Activated CD4-positive, alpha-beta T cell treated with anti-CD3 and anti-CD28 coated beads for 48 hours (primary cell): Measurements from ENCODE around the gene BLVRB.
"Not testable (repeated sequence)": the region's sequence is repeated elsewhere in the genome, so short reads cannot be mapped to it uniquely, and the experiment has no call there.

Experiments
- DNase-seq: peaks from one replicate; pipeline ENCODE4 v3.0.0-alpha.2; 2020

Gene BLVRB

DNA sequence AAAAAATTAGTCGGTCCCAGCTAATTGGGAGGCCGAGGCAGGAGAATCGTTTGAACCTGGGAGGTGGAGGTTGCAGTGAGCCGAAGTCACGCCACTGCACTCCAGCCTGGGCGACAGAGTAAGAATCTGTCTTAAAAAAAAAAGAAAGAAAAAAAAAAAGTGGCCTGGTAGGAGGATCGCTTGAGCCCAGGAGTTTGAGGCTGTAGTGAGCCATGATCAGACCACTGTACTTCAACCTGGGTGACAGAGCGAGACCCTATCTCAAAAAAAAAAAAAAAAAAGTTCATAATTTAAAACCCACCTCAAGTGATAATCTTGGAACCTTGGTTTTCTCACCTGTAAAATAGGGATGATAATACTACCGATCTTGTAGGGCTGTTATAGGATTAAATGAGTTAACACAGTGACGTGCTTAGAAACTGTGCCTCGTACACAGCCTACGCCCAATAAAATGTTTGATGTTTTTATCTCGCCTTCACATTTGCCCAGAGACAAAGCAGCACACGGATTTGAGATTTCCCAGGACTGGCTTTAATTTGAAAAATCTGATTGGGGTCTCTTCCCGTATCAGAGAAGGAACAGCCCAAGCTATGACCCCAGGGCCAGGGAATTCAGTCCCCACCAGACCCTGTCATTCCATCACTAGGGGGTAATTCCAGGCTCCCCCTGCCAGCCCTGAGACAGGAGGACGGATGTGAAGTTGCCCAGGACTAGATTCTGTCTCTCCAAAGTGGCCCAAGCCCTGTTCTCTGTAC lies 43.4 kb downstream of the BLVRB start:
- DNase-seq = no peak

DNA sequence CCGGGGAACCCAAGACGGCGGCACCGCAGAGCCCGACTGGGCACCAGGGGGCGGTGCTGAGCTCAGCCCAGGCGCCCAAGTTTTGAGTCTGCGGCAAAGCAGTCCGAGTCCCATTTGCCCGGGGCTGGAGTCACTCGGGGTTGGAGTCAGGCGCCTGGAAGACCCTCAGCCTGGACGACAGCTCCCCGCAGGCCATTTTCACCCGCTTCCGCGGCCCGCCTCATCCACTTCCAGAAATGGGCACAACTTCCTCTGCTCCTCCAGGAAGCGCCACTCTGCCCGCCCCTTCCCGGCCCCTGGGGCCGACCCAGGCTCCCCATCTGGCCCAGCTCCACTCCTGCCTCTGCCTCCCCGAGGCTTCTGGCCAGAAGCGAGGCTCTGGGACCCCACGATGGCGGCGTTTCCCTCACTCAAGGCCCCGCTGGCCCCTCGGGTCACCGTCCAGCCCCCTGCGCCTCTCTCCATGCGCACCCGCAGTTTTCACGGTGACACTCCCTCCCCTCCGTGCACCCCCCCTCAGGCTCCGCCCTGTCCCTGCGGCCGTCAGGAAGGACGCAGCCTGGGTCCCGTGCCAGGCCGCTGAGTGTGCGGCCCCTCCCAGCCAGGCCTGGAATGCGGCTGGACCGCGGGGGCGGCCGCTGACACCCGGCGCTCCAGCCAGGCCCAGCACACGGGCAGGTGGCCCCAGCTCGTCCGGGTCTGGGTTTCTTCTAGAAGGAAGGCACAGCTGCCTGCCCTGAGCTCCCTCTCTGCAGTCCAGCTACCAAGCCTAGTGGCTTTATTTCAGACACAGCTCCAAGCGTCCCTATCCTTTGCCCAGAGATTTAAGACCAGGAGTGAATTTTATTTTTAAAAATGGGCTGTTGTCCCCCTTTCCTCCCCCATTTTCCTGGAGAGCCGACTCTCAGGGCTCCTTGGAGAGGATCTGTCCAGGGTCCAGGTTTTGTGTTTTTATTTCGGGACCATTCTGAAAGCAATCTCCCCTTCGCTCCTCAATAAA lies 44.5 kb downstream of the BLVRB start:
- peak; percentile 78 for DNase-seq

DNA sequence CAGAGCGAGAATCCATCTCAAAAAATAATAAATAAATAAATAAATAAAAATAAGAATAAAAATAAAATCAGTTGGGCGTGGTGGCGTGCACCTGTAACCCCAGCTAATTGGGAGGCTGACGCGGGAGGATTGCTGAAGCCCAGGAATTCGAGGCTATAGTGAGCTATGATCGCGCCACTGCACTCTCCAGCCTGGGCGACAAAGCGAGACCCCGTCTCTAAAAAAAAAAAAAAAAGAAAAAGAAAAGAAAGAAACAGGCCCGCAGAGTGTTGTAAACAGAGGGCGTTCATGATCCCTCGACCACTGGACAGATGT lies 45.1 kb downstream of the BLVRB start:
- DNase-seq = no peak

DNA sequence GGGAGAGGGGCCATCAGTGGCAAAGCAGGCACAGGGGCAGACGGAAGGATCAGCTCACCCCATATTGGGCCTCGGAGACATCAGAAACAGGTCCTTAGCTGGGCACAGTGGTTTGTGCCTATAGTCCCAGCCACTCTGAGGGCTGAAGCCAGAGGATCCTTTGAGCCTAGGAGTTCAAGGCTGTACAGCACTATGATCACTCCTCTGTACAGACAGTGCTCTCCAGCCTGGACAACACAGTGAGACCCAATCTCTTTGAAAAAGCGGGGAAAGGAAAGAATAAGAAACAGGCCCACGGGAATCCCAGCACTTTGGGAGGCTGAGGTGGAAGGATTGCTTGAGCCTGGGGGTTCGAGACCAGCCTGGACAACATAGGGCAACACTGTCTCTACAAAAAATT lies 45.8 kb downstream of the BLVRB start:
- no peak for DNase-seq

DNA sequence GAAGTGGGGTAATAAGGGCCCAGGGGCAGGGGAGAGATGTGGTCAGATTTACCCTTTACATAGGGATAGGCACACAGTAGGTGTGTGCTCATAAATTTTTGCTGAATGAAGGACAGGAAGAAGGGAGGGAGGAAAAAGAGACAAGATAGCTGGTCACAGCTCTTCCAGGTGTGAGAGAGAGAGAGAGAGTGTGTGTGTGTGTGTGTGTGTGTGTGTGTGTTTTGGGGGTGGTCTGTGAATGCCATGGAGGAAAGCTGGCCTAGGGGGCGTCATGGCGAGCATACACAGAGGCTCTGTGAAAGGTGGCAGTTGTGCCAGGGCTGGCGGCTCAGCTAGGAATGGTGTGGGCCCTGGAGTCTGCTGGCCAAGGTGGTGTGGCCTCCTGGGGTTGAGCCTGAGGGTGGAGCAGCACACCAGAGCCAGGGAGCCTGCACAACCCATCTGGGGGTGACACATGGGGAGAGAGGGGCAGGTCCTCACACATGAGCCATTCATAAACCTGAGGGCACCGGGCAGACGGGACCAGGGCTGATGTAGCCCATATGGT lies 46.4 kb downstream of the BLVRB start:
- no peak for DNase-seq

DNA sequence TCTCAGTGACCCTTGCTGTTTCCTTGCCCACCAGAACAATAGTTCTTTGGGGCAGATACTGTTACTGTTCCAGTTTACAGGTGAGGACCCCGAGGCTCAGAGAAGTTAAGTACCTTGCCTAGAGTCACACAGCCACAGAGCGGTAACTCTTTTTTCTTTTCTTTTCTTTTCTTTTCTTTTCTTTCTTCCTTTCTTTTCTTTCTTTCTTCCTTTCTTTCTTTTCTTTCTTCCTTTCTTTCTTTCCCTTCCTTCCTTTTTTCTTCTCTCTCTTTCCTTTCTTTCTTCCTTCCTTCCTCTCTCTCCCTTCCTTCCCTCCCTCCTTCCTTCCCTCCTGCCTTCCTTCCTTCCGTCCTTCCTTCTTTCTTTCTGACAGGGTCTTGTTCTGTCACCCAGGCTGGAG lies 47.5 kb downstream of the BLVRB start:
- no peak for DNase-seq

DNA sequence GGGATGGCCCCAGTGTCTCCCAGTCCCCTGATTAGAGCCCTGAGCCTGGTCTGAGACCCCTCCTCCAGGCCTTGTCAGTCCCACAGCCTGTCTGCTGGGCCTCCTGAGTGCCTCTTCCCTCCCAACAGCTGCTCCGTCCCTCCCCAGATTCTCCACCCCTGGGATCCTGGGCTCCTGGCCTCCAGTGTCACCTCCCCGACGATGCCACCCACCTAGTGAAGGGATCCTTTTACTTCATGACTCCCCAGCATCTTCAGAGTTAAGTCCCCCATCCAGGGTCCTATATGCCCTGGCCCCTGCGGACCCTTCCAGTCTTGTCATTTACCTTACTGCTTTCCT lies 47.9 kb downstream of the BLVRB start:
- DNase-seq = no peak

DNA sequence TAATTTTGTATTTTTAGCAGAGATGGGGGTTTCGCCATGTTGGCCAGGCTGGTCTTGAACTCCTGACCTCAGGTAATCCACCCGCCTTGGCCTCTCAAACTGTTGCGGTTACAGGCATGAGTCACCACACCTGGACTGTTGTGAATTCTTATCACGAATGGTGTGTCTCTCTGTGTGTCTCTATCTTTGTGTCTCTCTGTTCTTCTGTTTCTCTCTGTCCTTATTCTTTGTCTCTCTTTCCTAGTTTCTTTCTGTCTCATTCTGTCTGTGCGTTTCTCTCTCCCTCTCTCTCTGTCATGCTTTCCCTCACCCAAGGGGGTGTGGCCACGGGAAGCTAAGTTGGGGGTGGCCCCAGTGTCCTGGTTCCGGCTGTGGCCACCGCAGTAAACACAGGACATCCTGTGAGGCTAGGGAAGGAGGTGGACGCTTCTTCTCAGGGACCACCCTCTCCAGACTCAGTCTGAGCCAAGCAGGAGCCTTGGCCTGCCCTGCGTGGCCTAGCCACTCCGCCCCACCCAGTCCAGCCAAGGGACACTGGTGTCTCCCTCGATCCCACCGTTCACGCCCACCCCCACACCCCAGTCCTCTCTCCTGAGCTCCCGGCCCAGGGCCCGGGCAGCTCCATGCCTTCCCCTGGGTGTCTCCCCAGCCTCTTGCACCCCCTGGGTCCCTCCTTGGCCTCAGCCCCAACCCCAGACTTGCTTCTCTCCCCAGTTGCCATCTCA lies 48.5 kb downstream of the BLVRB start:
- DNase-seq = peak; percentile 23

DNA sequence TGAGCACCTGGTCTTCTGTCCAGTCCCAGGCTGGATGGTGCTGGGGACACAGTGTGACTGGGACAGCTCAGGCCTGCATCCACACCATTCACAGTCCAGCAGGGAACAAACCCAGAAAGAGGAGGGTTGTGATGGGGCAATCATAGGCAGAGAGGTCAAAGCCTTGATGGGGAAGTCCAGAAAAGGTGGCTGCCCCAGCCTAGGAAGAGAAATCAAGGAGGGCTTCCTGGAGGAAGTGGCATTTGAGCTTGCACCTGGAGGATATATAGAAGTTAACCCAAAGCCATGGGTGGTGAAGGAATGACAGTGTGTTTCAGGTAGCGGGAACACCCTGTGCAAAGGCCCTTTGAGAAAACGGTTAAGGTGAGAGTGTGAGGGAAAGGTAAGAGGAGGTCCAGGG lies 49.8 kb downstream of the BLVRB start:
- no peak for DNase-seq

DNA sequence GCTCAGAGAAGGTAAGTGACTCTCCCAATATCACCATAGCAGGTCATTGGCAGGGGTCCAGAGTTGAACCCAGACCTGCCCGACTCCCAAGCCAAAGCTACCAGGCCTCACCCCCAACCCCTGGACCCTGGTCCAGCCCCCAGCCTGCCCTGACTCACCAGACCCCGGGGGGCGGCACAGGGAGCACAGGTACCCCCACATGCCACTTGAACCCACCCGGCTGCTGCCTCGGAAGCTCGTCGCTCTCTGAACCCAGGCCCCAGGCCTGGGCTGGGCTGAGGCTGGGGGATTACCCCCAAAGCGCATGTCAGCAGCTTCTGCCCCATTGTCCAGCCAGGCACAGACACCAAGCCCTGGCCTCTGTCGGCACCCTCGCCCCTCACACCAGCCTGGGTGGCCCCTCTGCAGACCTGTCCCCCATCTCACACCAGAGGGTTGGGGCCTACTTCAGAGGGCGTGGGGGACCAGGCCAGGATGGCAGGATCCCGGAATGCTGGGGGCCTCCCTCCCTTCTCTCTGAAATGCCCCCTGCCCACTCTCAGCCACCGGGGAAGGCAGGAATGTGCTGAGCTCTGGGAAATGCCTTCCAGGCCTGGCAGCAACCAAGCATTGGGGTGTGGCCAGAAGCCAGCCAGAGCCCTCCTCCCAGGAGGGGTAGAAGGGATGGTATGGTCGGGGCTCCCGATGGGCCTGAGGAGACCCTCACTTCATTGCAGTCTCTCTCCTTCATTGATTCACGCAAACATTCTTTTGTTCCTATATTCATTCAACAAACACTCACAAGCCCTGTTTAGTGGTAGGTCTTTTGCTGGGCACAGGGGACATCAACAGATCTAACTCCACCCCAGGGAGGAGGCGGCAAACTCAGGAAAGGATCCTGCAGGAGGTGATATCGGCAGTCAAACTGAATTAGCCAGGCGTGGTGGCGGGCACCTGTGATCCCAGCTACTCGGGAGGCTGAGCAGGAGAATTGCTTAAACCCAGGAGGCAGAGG lies 50.7 kb downstream of the BLVRB start:
- DNase-seq = no peak

DNA sequence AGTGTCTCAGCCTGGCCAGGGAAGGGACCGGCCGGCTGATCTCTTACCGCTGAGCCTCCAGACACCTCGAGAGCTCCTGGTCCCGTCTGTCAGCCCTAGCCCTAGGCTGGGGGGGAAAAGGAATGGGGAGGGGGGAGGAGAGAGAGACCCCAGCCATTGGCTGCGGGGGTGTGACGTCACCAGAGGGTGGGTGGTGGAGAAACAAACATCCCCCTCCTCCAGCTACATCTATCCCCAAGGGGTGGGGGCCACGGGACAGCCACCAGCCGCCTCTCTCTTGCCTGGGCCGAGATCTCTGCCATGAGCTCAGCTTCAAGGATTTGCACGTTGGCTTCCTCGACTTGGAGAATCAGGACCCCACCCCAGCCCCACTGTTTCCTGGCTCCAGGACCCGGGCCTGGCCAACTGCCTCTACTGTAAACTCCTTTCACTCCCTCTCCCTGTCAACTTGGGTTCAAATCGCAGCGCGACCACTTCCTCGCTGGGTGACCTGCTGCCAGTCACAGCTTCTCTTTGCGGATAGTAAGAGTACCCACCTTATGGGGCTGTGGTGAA lies 52.2 kb downstream of the BLVRB start, which contains the start of gene PRX:
PRX (minus strand) TSS at position 88 of the 555 bp plus-strand sequence. CDS start 5,446 bp downstream, outside the sequence.
- DNase-seq = no peak

DNA sequence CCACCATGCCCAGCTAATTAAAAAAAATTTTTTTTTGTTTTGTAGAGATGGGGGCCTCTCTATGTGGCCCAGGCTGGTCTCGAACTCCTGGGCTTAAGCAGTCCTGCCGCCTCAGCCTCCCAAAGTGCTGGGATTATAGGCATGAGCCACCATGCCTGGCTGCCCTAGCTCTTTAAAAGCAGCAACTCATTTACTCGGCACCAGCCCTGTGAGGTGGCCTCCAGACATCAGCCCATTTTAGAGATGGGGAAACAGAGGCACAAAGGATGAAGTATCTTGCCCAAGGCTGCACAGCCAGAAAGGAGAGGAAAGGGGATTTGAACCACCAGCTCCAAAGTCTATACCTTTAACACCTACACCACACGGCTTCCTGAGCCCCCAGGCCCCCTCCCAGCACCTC lies 52.7 kb downstream of the BLVRB start:
- DNase-seq = no peak

DNA sequence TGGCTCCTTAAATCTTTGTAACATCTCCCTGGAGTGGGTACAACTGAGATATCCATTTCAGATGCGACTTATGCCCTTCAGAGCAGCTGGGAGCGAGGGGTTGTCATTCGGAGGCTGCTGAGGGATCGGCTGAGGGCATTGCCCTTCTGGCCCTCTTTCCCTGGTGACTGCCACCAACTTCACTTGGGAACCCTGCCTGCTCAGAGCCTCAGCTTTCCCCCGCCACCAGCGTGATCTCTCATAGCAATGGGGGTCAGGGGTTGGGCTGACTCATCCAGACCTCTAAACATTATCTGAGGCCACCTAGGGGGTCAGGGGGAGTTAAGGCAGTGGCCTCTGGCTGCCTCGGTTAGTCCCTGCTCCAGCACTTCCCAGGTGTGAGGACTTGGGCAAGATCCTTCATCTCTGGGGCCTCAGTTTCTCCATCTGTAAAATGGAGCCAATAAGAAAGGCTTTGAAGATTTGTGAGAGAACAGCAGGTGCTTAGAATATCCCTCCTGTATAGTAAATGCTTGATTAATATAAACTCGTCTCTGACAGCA lies 53.5 kb downstream of the BLVRB start:
- DNase-seq = no peak

DNA sequence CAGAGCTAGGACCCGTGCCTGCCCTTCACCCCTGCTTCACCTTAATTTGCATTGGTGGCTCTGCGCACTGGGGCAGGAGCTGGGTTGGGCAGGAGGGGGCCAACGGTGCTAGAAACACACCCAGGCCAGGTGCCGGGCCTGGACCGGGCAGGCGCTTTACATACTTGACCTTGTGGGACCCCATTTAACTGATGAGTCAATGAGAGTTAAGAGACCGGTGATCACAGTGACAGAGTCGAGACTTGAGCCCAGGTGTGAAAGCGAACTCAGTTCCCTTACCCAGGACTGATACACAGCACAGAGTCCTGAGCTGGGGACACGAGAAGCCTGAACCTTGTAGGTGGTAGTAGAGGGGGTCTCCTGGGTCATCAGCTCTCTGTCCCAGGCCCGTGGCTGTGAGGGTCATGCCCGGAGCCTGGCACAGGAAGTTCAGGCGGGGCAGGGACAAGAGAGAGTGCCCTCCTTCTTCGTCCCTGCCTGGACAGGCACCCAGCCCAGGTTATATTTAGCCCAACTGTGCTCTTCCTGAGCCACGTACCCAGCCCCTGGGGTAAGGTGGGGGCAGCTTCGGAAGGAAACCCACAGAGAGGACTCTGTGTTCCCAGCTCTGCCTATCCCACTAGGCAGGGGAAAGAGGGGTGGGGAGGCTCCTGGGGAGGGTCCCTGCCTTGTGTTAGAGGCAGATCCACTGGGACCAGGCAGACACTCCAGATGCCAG lies 54.3 kb downstream of the BLVRB start:
- DNase-seq = no peak

DNA sequence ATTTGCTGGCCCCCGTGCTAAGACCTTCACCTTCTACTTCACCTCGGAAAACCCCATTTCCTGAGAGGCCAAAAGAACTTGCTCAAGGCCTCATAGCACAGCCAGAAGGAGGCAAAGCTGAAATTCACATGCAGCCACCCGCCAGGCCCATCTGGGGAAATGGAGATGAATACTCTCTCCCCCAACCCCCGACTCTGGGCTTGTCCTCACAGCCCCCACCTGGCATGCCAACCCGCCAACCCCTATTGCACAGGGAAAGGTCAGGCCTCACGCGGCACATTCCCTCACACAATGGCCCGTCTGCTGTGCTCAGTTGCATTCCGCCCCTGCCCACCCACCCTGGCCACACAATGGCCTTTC lies 55.5 kb downstream of the BLVRB start:
- no peak for DNase-seq

DNA sequence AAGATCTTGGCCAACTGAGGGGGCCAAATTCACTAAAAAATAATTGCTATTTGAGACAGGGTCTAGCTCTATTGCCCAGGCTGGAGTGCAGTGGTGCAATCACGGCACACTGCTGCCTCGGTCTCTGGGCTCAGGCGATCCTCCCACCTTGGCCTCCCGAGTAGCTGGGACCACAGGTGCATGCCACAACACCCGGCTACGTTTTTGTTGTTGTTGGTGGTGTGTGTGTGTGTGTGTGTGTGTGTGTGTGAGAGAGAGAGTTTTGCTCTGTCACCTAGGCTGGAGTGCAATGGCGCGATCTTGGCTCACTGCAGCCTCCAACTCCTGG lies 57.0 kb downstream of the BLVRB start:
- not testable (repeated sequence) for DNase-seq

DNA sequence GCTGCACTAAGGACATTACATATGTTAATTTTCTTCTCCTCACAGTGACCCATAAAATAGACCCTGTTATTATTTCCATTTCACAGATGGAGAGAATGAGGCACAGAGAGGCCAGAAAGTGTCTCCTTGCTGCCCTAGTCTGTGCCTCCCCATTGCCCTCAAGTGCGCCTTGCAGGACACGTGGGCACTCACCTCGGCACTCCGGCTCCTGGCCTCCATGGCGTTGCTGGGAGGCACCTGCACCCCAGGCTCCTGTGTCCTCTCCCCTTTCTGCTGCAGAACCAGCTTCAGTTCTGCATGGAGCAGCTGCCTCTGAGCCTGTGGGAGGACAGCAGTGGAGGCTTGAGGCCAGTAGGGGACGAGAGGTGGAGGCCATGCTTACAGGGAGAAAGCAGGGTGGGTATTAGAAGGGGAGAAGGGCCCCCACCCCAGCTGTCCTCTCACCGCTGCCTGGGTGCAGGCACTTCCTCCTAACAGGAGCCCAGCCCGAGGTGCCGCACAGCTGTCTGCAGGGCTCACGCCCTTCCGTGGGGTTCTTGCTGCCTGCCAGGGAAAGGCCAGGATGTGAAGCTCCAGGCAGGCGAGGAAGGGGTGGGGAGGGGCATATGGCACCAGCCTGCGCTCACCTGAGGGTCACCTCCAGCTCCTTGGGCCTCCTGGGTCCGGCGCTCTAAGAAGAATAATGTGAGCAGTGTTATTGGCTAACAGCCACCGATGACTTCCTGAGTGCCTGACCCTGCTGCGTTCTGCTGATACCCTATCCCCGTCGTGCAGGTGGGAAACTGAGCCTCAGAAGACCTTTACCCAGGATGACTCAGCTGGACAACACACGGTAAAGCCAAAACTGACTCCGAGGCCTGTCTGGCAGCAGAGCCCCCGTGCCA lies 57.6 kb downstream of the BLVRB start:
- no peak for DNase-seq

DNA sequence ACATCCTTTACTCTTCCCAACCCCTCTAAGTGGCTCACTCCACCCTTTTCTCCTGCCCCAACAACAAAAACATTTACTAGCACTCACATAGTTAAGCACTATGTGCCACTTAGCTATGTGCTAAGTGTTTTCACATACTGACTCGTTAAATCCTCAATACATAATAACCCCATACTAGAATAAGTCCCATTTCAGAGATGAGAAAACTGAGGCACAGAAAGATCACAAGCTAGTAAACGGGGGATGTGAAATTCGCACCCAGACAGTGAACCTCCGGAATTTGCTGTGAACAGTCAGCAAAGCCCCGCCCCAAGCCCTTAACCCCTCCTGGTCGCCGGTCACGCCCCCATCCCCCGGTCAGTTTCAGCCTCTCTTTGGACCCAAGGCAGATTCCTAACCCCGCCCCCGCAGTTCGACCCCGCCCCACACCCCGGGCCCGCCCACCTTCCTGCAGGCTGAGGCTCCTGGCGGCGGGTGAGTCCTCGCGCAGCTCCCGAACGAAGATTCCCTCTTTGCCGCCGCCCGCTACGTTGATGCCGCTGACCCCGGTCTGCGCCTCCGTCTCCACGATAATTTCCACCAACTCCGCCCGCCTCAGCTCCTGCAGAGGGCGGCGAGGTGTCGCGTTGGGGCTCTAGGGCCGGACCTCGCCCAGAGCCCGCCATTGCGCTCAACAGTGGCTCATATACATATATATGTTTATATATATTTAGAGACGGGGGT lies 62.1 kb downstream of the BLVRB start:
- DNase-seq = peak; percentile 85

DNA sequence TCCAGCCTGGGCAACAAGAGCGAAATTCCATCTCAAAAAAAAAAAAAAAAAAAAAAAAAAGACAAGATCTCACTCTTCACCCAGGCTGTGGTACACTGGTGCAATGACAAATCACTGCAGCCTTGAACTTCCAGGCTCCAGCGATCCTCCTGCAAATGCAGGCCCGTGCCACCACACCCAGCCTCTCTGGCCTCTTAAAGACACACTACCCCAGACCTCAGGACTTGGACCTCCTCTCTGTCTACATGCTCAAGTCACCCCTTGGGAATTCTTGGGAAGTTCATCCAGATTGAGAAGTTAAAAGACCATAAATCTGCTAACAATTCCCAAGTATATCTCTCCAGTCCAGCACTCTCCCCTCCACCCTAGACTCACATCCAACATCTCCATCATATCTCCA lies 65.0 kb downstream of the BLVRB start:
- DNase-seq = no peak
